ENCODE results near the gene GATA1.

GRCh38 chrX:48826876-48827653 lies 40.7 kb downstream of the GATA1 start:
- TF ChIP-seq CTCF (IDR thresholded peaks at IDR 0.05; ENCODE audit: low read length) (no peak), EZH2 (IDR thresholded peaks at IDR 0.05; ENCODE audit: borderline replicate concordance, low read length) (no peak)
